HL-60/S4 treated with retinoic acid at 250 ng/mL for 4 days and 3 days (cell line): ENCODE results near the gene MYO9A.
"Not testable (repeated sequence)": the region's sequence is repeated elsewhere in the genome, so short reads cannot be mapped to it uniquely, and the experiment has no call there.

Source experiments
- in situ Hi-C: fragments of 300-500 bp; cut with MboI; formaldehyde crosslinking; loops from 2 replicates; pipeline ENCODE4 v1.7.0; 2022; ENCODE audit warnings: low sequenced_read_pairs

Gene MYO9A

DNA sequence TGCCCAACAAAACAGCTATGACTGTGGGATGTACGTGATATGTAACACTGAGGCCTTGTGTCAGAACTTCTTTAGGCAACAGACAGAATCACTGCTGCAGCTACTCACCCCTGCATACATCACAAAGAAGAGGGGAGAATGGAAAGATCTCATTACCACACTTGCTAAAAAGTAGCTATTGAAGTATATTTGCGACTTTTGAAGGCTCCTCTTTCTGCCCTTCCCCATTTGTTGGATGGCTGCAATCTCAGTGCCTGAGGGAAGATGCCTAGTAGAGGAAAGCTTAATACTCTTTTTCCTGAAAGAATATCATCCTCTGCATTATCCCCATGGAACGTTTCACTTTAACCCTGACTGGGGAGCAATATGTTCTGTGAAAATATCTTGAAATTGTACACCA, 22.1 kb upstream of the MYO9A start:
- in situ Hi-C loops, result no loop called here

- in situ Hi-C loops, result no loop called here
Measured at GRCh38 chr15:72139667-72140066, 21.7 kb upstream of the MYO9A start.

GRCh38 chr15:72136170-72137051, 18.5 kb upstream of the MYO9A start:
- in situ Hi-C loops, result no loop called here

- in situ Hi-C loops, result no loop called here
Measured at GRCh38 chr15:72135719-72136118, 17.8 kb upstream of the MYO9A start.

DNA sequence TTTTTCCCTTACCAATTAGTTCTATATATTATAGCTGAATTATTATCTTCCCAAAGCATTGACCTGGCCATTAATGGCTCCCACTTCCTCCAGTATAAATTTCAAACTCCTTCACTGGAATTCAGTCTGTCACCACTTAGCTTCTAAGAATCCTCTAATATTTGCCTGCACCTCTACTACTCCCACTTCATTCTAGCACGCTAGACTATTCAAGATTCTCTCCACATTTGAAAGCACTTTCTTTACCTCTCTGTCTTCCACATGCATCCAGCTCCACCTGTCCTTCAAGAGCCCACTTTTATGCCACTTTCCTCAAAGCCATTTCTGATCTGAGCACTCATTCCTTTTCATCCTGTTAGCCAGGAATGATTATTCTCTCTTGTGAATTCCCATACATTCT, 15.3 kb upstream of the MYO9A start:
- in situ Hi-C loops, result no loop called here

GRCh38 chr15:72131922-72132321, 14.0 kb upstream of the MYO9A start:
- in situ Hi-C loops, result no loop called here

GRCh38 chr15:72130272-72130671, 12.3 kb upstream of the MYO9A start:
- in situ Hi-C loops, result no loop called here

- in situ Hi-C loops, result no loop called here
Measured at GRCh38 chr15:72128359-72128758, 10.4 kb upstream of the MYO9A start.

DNA sequence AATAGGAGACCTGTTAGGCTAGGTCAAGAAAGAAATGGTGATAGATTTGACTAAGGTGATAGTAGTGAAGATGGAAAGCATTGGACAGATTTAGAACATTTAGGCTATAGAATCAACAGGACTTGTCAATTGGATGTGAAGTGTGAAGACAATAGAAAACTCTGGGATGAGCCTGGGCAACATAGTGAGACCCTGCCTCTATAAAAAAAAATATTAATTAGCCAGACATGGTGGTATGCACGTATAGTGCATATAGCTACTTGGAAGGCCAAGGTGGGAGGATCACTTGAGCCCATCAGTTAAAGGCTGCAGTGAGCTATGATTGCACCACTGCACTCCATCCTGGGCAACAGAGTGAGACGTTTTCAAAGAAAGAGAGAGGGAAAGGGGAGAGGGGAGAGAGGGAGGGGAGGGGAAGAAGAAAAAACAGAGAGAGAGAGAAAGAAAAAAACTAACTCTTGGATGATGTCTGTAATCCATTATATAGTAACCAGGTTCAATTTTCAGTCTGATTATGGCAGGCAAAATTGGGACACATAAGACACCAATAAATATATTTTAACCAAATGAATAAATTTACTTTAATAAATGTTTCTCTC, 9.9 kb upstream of the MYO9A start:
- in situ Hi-C loops, result no loop called here

- in situ Hi-C loops, result no loop called here
Measured at GRCh38 chr15:72124218-72124617, 6.3 kb upstream of the MYO9A start.

GRCh38 chr15:72117486-72118016, 399 bp downstream of the MYO9A start:
- in situ Hi-C loops, result no loop called here

GRCh38 chr15:72116731-72117485, 1.0 kb downstream of the MYO9A start:
- in situ Hi-C loops, result no loop called here

- in situ Hi-C loops, result no loop called here
Measured at GRCh38 chr15:72113347-72114031, 4.5 kb downstream of the MYO9A start.

DNA sequence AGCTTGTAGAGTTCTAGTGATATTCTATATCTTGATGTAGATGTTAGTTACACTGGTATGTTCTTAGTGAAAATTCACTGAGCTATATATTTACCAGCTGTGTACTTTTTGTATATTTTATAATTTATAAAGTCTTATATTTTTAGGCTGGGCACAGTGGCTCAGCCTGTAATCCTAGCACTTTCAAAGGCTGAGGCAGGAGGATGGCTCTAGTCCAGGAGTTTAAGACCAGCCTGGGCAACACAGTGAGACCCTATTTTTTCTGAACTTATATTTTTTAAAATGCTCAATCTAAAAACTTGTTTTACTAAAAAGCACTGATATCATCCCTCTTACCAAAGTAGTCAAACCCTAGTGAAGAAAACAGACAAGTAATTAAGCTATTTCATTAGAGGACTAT, 5.1 kb downstream of the MYO9A start:
- in situ Hi-C loops, result no loop called here

DNA sequence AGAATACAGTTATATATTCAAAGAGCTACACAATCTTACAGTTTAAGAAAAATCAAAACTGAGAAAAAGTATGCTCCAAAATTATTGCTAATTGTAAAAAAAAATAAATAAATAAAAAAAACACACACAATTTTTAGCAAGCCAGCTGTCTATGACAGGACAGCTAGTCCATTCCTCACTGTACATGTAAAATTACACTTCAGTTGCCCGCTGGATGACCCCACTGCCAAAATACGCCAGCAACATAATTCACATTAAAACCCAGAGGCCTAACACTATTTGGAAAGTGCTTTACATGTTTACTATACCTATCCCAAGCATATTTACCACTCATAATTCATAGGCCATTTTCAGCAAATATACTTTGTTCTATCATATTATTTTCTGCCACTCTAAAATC, 5.8 kb downstream of the MYO9A start:
- in situ Hi-C loops, result no loop called here

- in situ Hi-C loops, result no loop called here
Measured at GRCh38 chr15:72110355-72110754, 7.6 kb downstream of the MYO9A start.

DNA sequence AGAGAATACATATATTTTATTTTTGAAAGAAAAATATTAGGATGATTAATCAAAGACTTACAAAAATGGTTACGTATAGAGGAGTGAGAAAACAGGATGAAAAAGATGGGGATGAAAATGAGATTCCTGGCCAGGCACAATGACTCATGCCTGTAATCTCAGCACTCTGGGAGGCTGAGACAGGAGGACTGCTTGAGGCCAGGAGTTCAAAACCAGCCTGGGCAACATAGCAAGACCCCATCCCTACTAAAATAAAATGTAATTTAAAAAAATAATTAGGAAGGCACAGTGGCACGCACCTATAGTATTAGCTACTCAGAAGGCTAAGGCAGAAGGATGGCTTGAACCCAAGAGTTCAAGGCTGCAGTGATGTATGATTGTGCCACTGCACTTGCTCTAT, 11.9 kb downstream of the MYO9A start:
- in situ Hi-C loops, result no loop called here

DNA sequence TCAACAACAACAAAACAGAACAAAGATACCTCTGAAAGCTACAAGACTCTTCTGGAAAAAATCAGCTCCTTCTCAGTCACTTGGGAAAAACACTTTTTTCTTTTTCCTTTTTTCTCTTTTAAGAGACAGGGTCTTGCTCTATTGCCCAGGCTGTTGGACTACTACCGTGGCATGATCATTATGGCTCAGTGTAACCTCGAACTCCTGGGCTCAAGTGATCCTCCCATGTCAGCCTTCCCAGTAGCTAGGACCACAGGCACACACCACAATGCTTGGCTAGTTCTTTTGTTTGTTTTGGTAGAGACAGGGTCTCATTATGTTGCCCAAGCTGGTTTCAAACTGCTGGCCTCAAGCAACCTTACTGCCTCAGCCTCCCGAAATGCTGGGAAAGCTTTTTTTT, 12.8 kb downstream of the MYO9A start:
- in situ Hi-C loops, result no loop called here

DNA sequence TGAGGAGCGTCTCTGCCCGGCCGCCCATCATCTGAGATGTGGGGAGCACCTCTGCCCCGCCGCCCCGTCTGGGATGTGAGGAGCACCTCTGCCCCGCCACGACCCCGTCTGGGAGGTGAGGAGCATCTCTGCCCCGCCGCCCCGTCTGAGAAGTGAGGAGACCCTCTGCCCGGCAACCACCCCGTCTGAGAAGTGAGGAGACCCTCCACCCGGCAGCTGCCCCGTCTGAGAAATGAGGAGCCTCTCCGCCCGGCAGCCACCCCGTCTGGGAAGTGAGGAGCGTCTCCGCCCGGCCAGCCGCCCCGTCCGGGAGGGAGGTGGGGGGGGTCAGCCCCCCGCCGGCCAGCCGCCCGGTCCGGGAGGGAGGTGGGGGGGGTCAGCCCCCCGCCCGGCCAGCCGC, 17.4 kb downstream of the MYO9A start:
- in situ Hi-C loops, result not testable (repeated sequence)

DNA sequence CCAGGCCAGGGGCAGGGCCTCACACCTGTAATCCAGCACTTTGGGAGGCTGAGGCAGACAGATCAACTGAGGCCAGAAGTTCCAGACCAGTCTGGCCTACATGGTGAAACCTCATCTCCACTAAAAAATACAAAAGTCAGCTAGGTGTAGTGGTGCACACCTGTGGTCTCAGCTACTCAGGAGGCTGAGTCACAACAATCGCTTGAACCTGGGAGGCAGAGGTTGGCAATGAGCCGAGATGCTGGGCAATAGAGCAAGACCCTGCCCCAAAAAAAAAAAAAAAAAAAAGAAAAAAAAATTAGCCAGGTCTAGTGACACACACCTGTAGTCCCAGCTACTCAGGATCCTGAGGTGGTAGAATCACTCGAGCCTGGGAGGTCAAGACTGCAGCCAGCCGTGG, 18.8 kb downstream of the MYO9A start:
- in situ Hi-C loops, result no loop called here

- in situ Hi-C loops, result no loop called here
Measured at GRCh38 chr15:72098040-72098439, 19.9 kb downstream of the MYO9A start.
